ENCODE data around the gene ANKRD13B. TPM values are rescaled to one million over a fixed set of nuclear protein-coding genes. Genes with fewer than 3 reads are reported as not detected.

Gene ANKRD13B
- total and polyA plus RNA-seq, 2 of the 13 experiments (the other 11 are each of a cell fraction or from before 2014, with no cell fraction given) = 1.7 to 1.8 TPM

- TF ChIP-seq JUN (CRISPR knock-in tag; IDR thresholded peaks at IDR 0.05) (no peak), ZFY (CRISPR knock-in tag; IDR thresholded peaks at IDR 0.05) (peak; percentile 34), TCF12 (IDR thresholded peaks at IDR 0.05) (no peak), TCF12 (CRISPR knock-in tag; IDR thresholded peaks at IDR 0.05) (no peak), TFDP2 (CRISPR knock-in tag; IDR thresholded peaks at IDR 0.05) (peak; percentile 73; the same call in 1 of the 2 replicates), SMAD3 (CRISPR knock-in tag; IDR thresholded peaks at IDR 0.05) (0 out of 2 replicates have a peak, but pooled peaks have one; percentile 15), ZNF546 (CRISPR knock-in tag; conservative IDR thresholded peaks at IDR 0.05) (no peak), CENPT (CRISPR knock-in tag; IDR thresholded peaks at IDR 0.05; ENCODE audit: low read depth) (no peak), ZNF143 (CRISPR knock-in tag; IDR thresholded peaks at IDR 0.05) (no peak; the same call in 1 of the 2 replicates), SIN3B (IDR thresholded peaks at IDR 0.05; ENCODE audit: low read length) (no peak; the same call in 1 of the 2 replicates), BCL3 (CRISPR knock-in tag; IDR thresholded peaks at IDR 0.05) (no peak), ZFP91 (CRISPR knock-in tag; IDR thresholded peaks at IDR 0.05; ENCODE audit: borderline replicate concordance) (no peak; the same call in 1 of the 2 replicates), PRDM10 (CRISPR knock-in tag; IDR thresholded peaks at IDR 0.05; ENCODE audit: low read depth) (no peak; the same call in 1 of the 2 replicates), ZNF264 (CRISPR knock-in tag; IDR thresholded peaks at IDR 0.05) (peak; percentile 12; the same call in 1 of the 2 replicates), ZNF761 (CRISPR knock-in tag; conservative IDR thresholded peaks at IDR 0.05) (no peak), ZNF577 (CRISPR knock-in tag; IDR thresholded peaks at IDR 0.05; ENCODE audit: borderline replicate concordance, low read depth) (no peak), NFYC (CRISPR knock-in tag; IDR thresholded peaks at IDR 0.05) (no peak), ZNF331 (CRISPR knock-in tag; IDR thresholded peaks at IDR 0.05) (peak; percentile 64; the same call in 1 of the 2 replicates), ZNF292 (CRISPR knock-in tag; IDR thresholded peaks at IDR 0.05; ENCODE audit: borderline replicate concordance, low read depth) (no peak), MIER3 (CRISPR knock-in tag; IDR thresholded peaks at IDR 0.05; ENCODE audit: borderline replicate concordance) (no peak), CEBPG (CRISPR knock-in tag; IDR thresholded peaks at IDR 0.05) (no peak), ZBTB38 (CRISPR knock-in tag; IDR thresholded peaks at IDR 0.05) (no peak), ZNF784 (CRISPR knock-in tag; IDR thresholded peaks at IDR 0.05; ENCODE audit: borderline replicate concordance) (no peak)
Observed at GRCh38 chr17:29591146-29591736, 1.7 kb upstream of the ANKRD13B start (continued).

Measured in HepG2 (cell line).